Measurements from ENCODE around the gene HOXB9. TPM values are rescaled to one million over a fixed set of nuclear protein-coding genes. Genes with fewer than 3 reads are reported as not detected.

HOXB9 gene
- total and polyA plus RNA-seq, 11 donors, result not detected

DNA sequence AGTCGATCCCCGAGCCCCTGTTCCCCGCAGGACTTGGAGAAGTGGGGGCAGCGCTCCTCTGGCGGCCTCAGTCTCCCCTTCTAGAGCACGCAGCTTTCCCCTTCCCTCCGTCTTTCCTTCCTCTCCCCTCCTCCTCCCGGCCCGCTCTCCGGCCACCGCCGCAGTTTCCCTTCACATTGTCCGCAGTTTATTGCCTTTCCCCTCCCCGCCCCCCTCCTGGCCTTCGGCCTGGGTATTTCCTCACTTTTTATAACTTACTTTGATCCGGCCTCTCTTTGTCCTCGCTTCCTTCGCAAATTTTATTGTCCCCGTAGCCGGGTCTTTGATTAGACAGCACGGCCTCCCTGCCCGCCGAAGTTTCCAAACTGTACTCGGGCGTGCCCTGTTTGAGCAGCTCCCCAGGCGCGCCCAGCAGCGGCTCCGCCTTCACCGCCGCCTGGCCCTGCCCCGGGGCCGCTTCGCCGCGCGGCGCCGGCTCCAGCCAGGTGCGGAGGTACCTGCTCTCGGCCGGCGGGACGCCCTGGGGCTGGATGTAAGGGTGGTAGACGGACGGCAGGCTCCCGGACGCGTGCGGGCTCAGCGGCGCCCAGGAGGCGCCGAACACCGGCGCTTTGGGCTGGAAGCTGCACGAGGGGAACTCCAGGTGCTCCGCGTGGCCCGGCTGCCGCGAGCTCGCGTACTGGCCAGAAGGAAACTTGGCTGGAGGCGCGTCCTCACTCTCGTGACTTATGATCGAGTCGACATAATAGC, 488 bp downstream of the HOXB9 start:
- H3K27me3 ChIP-seq, result peaks cover 86 to 100% (median 100%) of the 10 kb centered on the region in 9 donors
- WGBS, 4 donors, result 0 to 2% (median 1%) methylated on average over 63 to 69 of the region's 69 CpGs
- no peaks in the 10 kb centered on the region for H3K9me3 ChIP-seq
- no peaks in the 10 kb centered on the region for H3K36me3 ChIP-seq
- ATAC-seq, result peak in 3 of 4 donors; percentile 49 to 67 (median 59)
- H3K4me3 ChIP-seq, result peak overlapping the region; percentile 1 to 47 (median 37)
- intact Hi-C loops (cut with DNase I), result loop anchor here in 1 of 10 donors (10.0 kb wide), 1 partner anchor 461 kb away; no protein-coding TSS in a partner anchor
- H3K4me1 ChIP-seq, result peaks cover 7 to 26% (median 21%) of the 10 kb centered on the region in 12 donors
- TF ChIP-seq CTCF (IDR thresholded peaks at IDR 0.05), result no peak
- no peak for DNase-seq
- H3K27ac ChIP-seq, result no peak overlapping the region

DNA sequence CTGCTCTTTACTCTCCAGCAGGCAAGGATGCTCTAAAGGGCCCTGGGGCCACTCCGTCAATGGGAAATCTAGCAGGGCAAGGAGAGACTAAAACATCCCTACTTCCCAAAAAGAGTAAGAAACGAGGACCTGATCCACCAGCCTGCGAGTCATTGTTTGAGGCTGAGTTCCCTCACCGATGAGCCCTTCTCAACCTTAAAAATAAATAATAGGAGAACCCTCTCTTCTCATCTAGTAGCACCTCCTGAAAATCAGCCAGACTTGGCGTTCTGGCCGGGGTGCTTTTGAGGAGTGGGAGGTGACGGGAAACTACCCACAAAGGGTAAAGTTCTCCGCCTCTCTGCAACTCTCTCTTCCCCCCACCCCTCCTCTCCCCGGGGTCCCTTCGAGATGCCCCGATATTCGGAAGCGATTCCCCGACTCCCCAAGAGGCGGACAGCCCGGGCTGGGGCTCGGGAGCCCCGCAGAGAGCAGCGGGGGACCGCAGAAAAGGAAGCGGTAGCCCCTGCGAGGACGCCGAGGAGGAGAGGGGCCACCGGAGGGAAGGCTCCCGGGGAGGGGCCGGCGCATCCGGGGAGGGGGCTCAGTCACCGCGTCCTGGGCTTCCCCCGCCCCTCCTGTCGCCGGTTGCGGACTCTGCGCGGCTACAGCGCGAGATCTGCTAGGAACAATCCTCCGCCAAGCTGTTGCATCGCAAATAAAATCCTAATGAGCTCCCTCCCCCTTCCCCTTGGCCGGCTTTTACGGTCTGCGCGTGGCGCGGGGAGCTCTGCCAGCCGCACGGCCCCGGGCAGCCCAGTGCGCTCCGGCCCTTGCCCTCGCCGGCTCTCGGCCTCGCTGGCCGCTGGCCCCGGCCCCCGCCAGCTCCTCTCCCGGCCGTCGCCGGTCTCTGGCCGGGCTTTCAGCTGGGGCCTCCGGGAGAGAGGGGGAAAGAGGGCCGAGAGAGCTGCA, 1.3 kb downstream of the HOXB9 start:
- H3K9me3 ChIP-seq, result no peaks in the 10 kb centered on the region
- peak in 2 of 4 donors; percentile 30 to 39 for ATAC-seq
- H3K36me3 ChIP-seq, result no peaks in the 10 kb centered on the region
- peaks cover 87 to 100% (median 100%) of the 10 kb centered on the region in 9 donors for H3K27me3 ChIP-seq
- WGBS, 4 donors, result 1 to 3% (median 2%) methylated on average over 27 to 66 of the region's 66 CpGs
- intact Hi-C loops (cut with DNase I), result loop anchor here in 2 of 10 donors (5.0 to 10.0 kb wide), 2 partner anchors 273 to 460 kb away; no protein-coding TSS in a partner anchor
- no peak for TF ChIP-seq CTCF (IDR thresholded peaks at IDR 0.05)
- peaks cover 7 to 26% (median 21%) of the 10 kb centered on the region in 12 donors for H3K4me1 ChIP-seq
- DNase-seq, result no peak
- H3K27ac ChIP-seq, result no peak overlapping the region
- peak overlapping the region; percentile 1 to 47 (median 37) for H3K4me3 ChIP-seq

DNA sequence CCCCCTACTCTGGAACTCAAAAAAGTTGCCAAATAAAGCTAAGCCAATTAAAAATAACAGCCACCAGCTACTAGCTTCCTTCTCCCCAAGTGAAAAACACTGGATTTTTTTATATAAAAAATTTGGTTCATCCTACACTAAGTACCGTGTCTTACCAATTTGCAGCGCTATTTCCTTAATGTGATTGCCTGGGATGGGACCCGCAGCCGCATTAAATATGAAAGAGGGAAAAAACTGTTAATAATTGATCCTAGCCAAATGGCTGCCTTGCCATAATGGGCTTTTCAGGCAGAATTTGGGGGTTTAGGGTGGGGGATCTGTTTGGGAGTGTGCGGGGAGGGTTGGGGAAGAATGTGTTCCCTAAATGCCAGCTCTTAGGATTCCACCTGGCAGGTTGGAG, 2.0 kb downstream of the HOXB9 start:
- no peak for DNase-seq
- peaks cover 87 to 100% (median 100%) of the 10 kb centered on the region in 9 donors for H3K27me3 ChIP-seq
- intact Hi-C loops (cut with DNase I), result loop anchor here in 2 of 10 donors (5.0 to 10.0 kb wide), 2 partner anchors 272 to 459 kb away; no protein-coding TSS in a partner anchor

More for the DNA sequence above, 2.0 kb downstream of the HOXB9 start:
- TF ChIP-seq CTCF (IDR thresholded peaks at IDR 0.05), result no peak
- TF ChIP-seq POLR2A (IDR thresholded peaks at IDR 0.05), result no peak
- peaks cover 7 to 26% (median 21%) of the 10 kb centered on the region in 12 donors for H3K4me1 ChIP-seq
- H3K36me3 ChIP-seq, result no peaks in the 10 kb centered on the region
- WGBS, 4 donors, result 16 to 22% (median 16%) methylated on average over 5 of the region's 5 CpGs
- ATAC-seq, result no peak
- H3K4me3 ChIP-seq, result no peak overlapping the region
- no peaks in the 10 kb centered on the region for H3K9me3 ChIP-seq
- H3K27ac ChIP-seq, result no peak overlapping the region
